ENCODE results near the gene SUN3.
A peak's percentile ranks its signal among the peaks of the same experiment; 100 is the strongest.
"Not testable (repeated sequence)": the region's sequence is repeated elsewhere in the genome, so short reads cannot be mapped to it uniquely, and the experiment has no call there.

Gene SUN3

GRCh38 chr7:48004032-48004431 is 24.9 kb downstream of the SUN3 start:
- in situ Hi-C loops (cut with MboI; ENCODE audit: low pct_unique_long_range_greater_than_20kb, low sequenced_read_pairs, unreplicated experiment) = no loop called here
- no peak for DNase-seq (ENCODE audit: low spot score)
- TF ChIP-seq, protein P1, sequence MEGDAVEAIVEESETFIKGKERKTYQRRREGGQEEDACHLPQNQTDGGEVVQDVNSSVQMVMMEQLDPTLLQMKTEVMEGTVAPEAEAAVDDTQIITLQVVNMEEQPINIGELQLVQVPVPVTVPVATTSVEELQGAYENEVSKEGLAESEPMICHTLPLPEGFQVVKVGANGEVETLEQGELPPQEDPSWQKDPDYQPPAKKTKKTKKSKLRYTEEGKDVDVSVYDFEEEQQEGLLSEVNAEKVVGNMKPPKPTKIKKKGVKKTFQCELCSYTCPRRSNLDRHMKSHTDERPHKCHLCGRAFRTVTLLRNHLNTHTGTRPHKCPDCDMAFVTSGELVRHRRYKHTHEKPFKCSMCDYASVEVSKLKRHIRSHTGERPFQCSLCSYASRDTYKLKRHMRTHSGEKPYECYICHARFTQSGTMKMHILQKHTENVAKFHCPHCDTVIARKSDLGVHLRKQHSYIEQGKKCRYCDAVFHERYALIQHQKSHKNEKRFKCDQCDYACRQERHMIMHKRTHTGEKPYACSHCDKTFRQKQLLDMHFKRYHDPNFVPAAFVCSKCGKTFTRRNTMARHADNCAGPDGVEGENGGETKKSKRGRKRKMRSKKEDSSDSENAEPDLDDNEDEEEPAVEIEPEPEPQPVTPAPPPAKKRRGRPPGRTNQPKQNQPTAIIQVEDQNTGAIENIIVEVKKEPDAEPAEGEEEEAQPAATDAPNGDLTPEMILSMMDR (IDR thresholded peaks at IDR 0.05; ENCODE audit: extremely low read depth, insufficient read depth, missing control alignments) = no peak

DNA sequence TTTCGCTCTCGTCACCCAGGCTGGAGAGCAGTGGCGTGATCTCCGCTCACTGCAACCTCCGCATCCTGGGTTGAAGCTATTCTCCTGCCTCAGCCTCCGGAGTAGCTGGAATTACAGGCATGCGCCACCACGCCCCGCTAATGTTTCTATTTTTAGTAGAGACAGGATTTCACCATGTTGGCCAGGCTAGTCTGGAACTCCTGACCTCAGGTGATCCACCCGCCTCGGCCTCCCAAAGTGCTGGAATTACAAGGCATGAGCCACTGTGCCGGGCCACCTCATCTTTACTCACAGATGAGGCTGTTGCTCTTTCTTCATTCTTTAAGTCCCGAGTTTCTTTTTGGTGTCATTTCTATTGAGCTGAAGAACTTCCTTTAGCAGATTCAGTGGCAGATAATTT is 28.7 kb downstream of the SUN3 start:
- in situ Hi-C loops (cut with MboI; ENCODE audit: low pct_unique_long_range_greater_than_20kb, low sequenced_read_pairs, unreplicated experiment); DNase-seq (ENCODE audit: low spot score): not testable (repeated sequence)

- in situ Hi-C loops (cut with MboI; ENCODE audit: low pct_unique_long_range_greater_than_20kb, low sequenced_read_pairs, unreplicated experiment) = no loop called here
- TF ChIP-seq, protein P1 (IDR thresholded peaks at IDR 0.05; ENCODE audit: extremely low read depth, insufficient read depth, missing control alignments) = no peak
- DNase-seq (ENCODE audit: low spot score) = no peak
These were observed 29.5 kb downstream of the SUN3 start for GRCh38 chr7:47999413-47999812.

GRCh38 chr7:47992446-47992845 is 36.5 kb downstream of the SUN3 start:
- TF ChIP-seq, protein P1 (IDR thresholded peaks at IDR 0.05; ENCODE audit: extremely low read depth, insufficient read depth, missing control alignments) = no peak
- in situ Hi-C loops (cut with MboI; ENCODE audit: low pct_unique_long_range_greater_than_20kb, low sequenced_read_pairs, unreplicated experiment) = no loop called here
- DNase-seq (ENCODE audit: low spot score) = no peak

DNA sequence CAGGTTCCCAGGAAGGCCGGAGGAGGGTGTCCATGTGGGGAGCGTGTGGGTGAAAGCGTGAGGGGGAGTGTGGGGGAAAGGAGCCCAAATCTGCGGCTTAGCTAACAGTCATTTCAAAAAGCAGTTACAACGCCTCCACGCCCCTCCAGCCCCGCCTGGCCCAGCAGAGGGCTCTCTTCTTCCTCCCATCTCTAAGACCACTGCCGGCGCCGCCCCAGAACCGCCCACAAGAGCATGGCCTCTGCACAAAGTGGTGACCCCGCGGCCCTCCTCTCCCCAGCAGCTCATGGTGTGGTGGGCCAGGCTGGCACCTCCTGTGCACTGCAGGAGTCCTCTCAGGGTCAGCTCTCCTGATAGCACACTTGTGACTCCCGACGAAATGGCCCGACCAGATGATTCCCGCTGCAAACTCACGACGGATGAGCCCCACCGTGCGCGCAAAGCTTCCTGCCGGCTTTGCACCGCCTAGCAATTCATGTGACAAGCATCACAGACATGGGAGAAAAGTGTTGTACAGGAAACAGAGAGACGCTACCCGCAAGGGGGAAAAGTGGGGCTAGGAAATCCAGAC is 37.1 kb downstream of the SUN3 start:
- DNase-seq (ENCODE audit: low spot score) = peak; percentile 88
- TF ChIP-seq, protein P1 (IDR thresholded peaks at IDR 0.05; ENCODE audit: extremely low read depth, insufficient read depth, missing control alignments) = peak; percentile 89
- in situ Hi-C loops (cut with MboI; ENCODE audit: low pct_unique_long_range_greater_than_20kb, low sequenced_read_pairs, unreplicated experiment) = no loop called here

DNA sequence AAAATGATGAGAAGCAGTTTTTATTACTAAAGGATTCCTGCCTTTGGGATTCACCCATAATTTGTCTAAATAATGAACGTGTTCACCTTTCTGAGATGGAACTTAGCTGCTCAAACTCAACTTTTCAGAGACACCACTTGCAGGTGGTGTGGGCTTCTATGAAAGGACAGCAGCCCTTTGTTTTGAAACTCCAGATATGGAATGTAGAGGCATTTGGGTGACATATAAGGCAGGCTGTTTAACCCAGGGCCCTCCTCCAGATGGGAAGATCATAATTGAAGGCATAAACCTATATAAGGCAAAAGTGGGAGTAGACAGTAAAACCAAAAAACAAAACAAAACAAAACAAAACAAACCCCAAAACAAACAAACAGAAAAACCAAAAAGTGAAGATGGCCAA is 37.6 kb downstream of the SUN3 start:
- TF ChIP-seq, protein P1 (IDR thresholded peaks at IDR 0.05; ENCODE audit: extremely low read depth, insufficient read depth, missing control alignments) = no peak
- no peak for DNase-seq (ENCODE audit: low spot score)
- in situ Hi-C loops (cut with MboI; ENCODE audit: low pct_unique_long_range_greater_than_20kb, low sequenced_read_pairs, unreplicated experiment) = no loop called here

- no peak for DNase-seq (ENCODE audit: low spot score)
- in situ Hi-C loops (cut with MboI; ENCODE audit: low pct_unique_long_range_greater_than_20kb, low sequenced_read_pairs, unreplicated experiment) = no loop called here
- TF ChIP-seq, protein P1 (IDR thresholded peaks at IDR 0.05; ENCODE audit: extremely low read depth, insufficient read depth, missing control alignments) = no peak
These were observed 38.3 kb downstream of the SUN3 start for GRCh38 chr7:47990592-47990991.

DNA sequence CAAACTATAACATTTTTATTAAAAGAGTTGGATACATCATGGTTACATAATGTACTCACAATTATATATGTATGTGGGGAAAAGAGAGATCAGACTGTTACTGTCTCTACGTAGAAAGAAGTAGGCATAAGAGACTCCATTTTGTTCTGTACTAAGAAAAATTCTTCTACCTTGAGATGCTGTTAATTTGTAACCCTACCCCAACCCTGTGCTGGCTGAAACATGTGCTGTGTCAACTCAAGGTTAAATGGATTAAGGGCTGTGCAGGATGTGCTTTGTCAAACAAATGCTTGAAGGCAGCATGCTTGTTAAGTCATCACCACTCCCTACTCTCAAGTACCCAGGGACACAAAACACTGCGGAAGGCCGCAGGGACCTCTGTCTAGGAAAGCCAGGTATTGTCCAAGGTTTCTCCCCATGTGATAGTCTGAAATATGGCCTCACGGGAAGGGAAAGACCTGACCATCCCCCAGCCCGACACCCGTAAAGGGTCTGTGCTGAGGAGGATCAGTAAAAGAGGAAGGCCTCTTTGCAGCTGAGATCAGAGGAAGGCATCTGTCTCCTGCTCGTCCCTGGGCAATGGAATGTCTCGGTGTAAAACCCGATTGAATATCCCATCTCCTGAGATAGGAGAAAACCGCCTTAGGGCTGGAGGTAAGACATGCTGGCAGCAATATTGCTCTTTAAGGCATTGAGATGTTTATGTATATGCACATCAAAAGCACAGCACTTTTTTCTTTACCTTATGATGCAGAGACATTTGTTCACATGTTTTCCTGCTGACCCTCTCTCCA is 39.1 kb downstream of the SUN3 start:
- in situ Hi-C loops (cut with MboI; ENCODE audit: low pct_unique_long_range_greater_than_20kb, low sequenced_read_pairs, unreplicated experiment) = loop anchor here (10.0 kb wide), 1 partner anchor 125 kb away; no protein-coding TSS in a partner anchor
- not testable (repeated sequence) for DNase-seq (ENCODE audit: low spot score)
